GM23338 (cell line): ENCODE data around the gene ZBTB25. TPM values are rescaled to one million over a fixed set of nuclear protein-coding genes. Genes with fewer than 3 reads are reported as not detected.

Experiments used
- ATAC-seq: fragments of 200-7000 bp; cut with Tn5 transposase; 3 replicates; pipeline ENCODE4 v1.9.1; 2020
- DNase-seq: peaks from one replicate; pipeline ENCODE4 v3.0.0-alpha.2; 2015; ENCODE audit warnings: low spot score
- H2AFZ ChIP-seq: fragments of 200-600 bp; sonication (generic); 2 replicates; pipeline ENCODE4 v1.8.0; 2016; ENCODE audit warnings: antibody characterized with exemption, mild to moderate bottlenecking, moderate library complexity
- H3F3A ChIP-seq: fragments of 200-600 bp; sonication (generic); replicated peaks from 2 replicates; pipeline ENCODE4 v1.8.0; 2017; ENCODE audit warnings: antibody characterized with exemption, mixed run types, low read depth
- H3K27ac ChIP-seq: fragments of 200-600 bp; sonication (generic); 2 replicates; pipeline ENCODE4 v1.6.1; 2016; ENCODE audit warnings: low read depth
- H3K27me3 ChIP-seq: fragments of 200-600 bp; sonication (generic); 2 replicates; pipeline ENCODE4 v1.8.0; 2016; ENCODE audit warnings: mild to moderate bottlenecking, mixed run types, moderate library complexity; ENCODE audit not compliant: insufficient read depth
- H3K36me3 ChIP-seq: fragments of 200-600 bp; sonication (generic); 2 replicates; pipeline ENCODE4 v1.8.0; 2016; ENCODE audit warnings: mild to moderate bottlenecking; ENCODE audit not compliant: insufficient read depth
- H3K4me1 ChIP-seq: fragments of 200-600 bp; sonication (generic); 2 replicates; pipeline ENCODE4 v1.8.0; 2016; ENCODE audit warnings: mild to moderate bottlenecking, moderate library complexity; ENCODE audit not compliant: insufficient read depth
- H3K4me2 ChIP-seq: fragments of 200-600 bp; sonication (generic); 2 replicates; pipeline ENCODE4 v1.7.1; 2017; ENCODE audit warnings: mixed run types
- H3K4me3 ChIP-seq: fragments of 200-600 bp; sonication (generic); 2 replicates; pipeline ENCODE4 v1.6.1; 2016; ENCODE audit warnings: mixed run types
- H3K79me2 ChIP-seq: fragments of 200-600 bp; sonication (generic); replicated peaks from 2 replicates; pipeline ENCODE4 v1.8.0; 2017; ENCODE audit warnings: mild to moderate bottlenecking; ENCODE audit not compliant: insufficient read depth
- H3K9me2 ChIP-seq: fragments of 200-600 bp; sonication (generic); 2 replicates; pipeline ENCODE4 v1.8.0; 2017; ENCODE audit not compliant: insufficient read depth
- H4K20me1 ChIP-seq: fragments of 200-600 bp; sonication (generic); replicated peaks from 2 replicates; pipeline ENCODE4 v1.8.0; 2017; ENCODE audit warnings: mild to moderate bottlenecking; ENCODE audit not compliant: insufficient read depth
- H3K27ac Mint-ChIP-seq: 2 replicates; pipeline ENCODE4 v1.8.0; 2020; ENCODE audit warnings: inconsistent platforms, mild to moderate bottlenecking, moderate library complexity, mixed read lengths
- H3K27me3 Mint-ChIP-seq: 3 replicates; pipeline ENCODE4 v1.8.0; 2022; ENCODE audit warnings: low read depth, mild to moderate bottlenecking, moderate library complexity, mixed read lengths, inconsistent platforms; ENCODE audit not compliant: insufficient read depth, poor library complexity
- H3K36me3 Mint-ChIP-seq: 3 replicates; pipeline ENCODE4 v1.8.0; 2021; ENCODE audit warnings: low read depth, mild to moderate bottlenecking, inconsistent platforms, moderate library complexity, mixed read lengths
- H3K4me1 Mint-ChIP-seq: 3 replicates; pipeline ENCODE4 v1.8.0; 2020; ENCODE audit warnings: mild to moderate bottlenecking, inconsistent platforms, mixed read lengths
- H3K4me3 Mint-ChIP-seq: 3 replicates; pipeline ENCODE4 v1.8.0; 2021; ENCODE audit warnings: moderate library complexity, mild to moderate bottlenecking, inconsistent platforms, mixed read lengths
- H3K9me3 Mint-ChIP-seq: 3 replicates; pipeline ENCODE4 v1.8.0; 2020; ENCODE audit warnings: moderate library complexity, mild to moderate bottlenecking, inconsistent platforms, mixed read lengths
- CREB1 ChIP-seq: fragments of 250-450 bp; sonication (Bioruptor Pico); IDR thresholded peaks from 2 replicates; pipeline ENCODE4 v1.5.0; 2020; ENCODE audit warnings: low read depth, mild to moderate bottlenecking, moderate library complexity
- ETS1 ChIP-seq: IDR thresholded peaks from 2 replicates; pipeline ENCODE4 v1.6.1; 2016; ENCODE audit warnings: antibody characterized with exemption
- EZH2phosphoT487 ChIP-seq: fragments of 200-600 bp; sonication (generic); IDR thresholded peaks from one replicate; pipeline ENCODE4 v1.8.1; 2018; ENCODE audit warnings: antibody characterized with exemption; ENCODE audit not compliant: unreplicated experiment
- NANOG ChIP-seq: IDR thresholded peaks from 2 replicates; pipeline ENCODE4 v1.6.1; 2016; ENCODE audit warnings: antibody characterized with exemption, borderline replicate concordance
- POLR2AphosphoS5 ChIP-seq: IDR thresholded peaks from 2 replicates; pipeline ENCODE4 v1.6.1; 2016; ENCODE audit warnings: antibody characterized with exemption, low read depth
- STAT1 ChIP-seq: IDR thresholded peaks from one replicate; pipeline ENCODE4 v1.6.1; 2016; ENCODE audit warnings: antibody characterized with exemption; ENCODE audit not compliant: unreplicated experiment
- ZNF114 ChIP-seq: fragments of 250-450 bp; sonication (Bioruptor Pico); IDR thresholded peaks from 2 replicates; pipeline ENCODE4 v1.5.0; 2020; ENCODE audit warnings: mild to moderate bottlenecking, moderate library complexity
- ZNF331 ChIP-seq: fragments of 250-450 bp; sonication (Bioruptor Pico); IDR thresholded peaks from 2 replicates; pipeline ENCODE4 v1.5.0; 2020; ENCODE audit warnings: low read depth, mild to moderate bottlenecking, moderate library complexity
- polyA plus RNA-seq: library from polyadenylated mRNA; unstranded; fragments of >200 nt; fragmentation: Nextera tagmentation; extraction: Ambion mirVana; gene quantifications from 2 replicates; pipeline ENCODE4 v1.2.1, GENCODE V29; 2016
- total RNA-seq: library from RNA; depleted of rRNA; stranded (reverse); fragments of >200 nt; shearing (Covaris generic); gene quantifications from 2 replicates; pipeline ENCODE4 v1.2.3, GENCODE V29; 2014
- TF ChIP-seq, protein P1 (sequence below), 2 experiments: fragments of 200-600 bp in 1 of 2; sonication (generic) in 1 of 2; conservative IDR thresholded peaks; 2 replicates each; pipeline versions ENCODE4 v1.5.1 to v1.6.1; 2016 to 2017; ENCODE audit warnings: antibody characterized with exemption in 2 of 2, low read depth in 2 of 2, mild to moderate bottlenecking in 2 of 2, moderate library complexity in 1 of 2
- TF ChIP-seq, protein P2 (sequence below): fragments of 250-450 bp; sonication (Bioruptor Pico); IDR thresholded peaks from 2 replicates; pipeline ENCODE4 v1.5.0; 2020; ENCODE audit warnings: mild to moderate bottlenecking, moderate library complexity

Gene ZBTB25
- total and polyA plus RNA-seq, 2 experiments from 2014 or later, result 5.8 to 8.0 TPM

- Histone ChIP-seq H3K4me3 (no peak overlapping the region), H3K9me2 (no peaks in the 10 kb centered on the region), H4K20me1 (peaks cover 28% of the 10 kb centered on the region), H3K27ac (no peak overlapping the region), H3K4me1 (peaks cover 45% of the 10 kb centered on the region), H2AFZ (no peak overlapping the region), H3K4me2 (no peak overlapping the region), H3K79me2 (peaks cover 100% of the 10 kb centered on the region), H3F3A (0 out of 2 replicates have a peak, but pooled peaks cover 3% of the 10 kb centered on the region), H3K36me3 (no peaks in the 10 kb centered on the region), H3K27me3 (no peaks in the 10 kb centered on the region)
- peaks cover 45% of the 10 kb centered on the region for H3K4me1 Mint-ChIP-seq
- H3K27ac Mint-ChIP-seq, result no peak overlapping the region
- TF ChIP-seq EZH2phosphoT487, result no peak
- TF ChIP-seq, protein P1, sequence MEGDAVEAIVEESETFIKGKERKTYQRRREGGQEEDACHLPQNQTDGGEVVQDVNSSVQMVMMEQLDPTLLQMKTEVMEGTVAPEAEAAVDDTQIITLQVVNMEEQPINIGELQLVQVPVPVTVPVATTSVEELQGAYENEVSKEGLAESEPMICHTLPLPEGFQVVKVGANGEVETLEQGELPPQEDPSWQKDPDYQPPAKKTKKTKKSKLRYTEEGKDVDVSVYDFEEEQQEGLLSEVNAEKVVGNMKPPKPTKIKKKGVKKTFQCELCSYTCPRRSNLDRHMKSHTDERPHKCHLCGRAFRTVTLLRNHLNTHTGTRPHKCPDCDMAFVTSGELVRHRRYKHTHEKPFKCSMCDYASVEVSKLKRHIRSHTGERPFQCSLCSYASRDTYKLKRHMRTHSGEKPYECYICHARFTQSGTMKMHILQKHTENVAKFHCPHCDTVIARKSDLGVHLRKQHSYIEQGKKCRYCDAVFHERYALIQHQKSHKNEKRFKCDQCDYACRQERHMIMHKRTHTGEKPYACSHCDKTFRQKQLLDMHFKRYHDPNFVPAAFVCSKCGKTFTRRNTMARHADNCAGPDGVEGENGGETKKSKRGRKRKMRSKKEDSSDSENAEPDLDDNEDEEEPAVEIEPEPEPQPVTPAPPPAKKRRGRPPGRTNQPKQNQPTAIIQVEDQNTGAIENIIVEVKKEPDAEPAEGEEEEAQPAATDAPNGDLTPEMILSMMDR (conservative IDR thresholded peaks at IDR 0.05; ENCODE audit: low read depth in 2 of 2), result peak; percentile 93 to 99
- no peak overlapping the region for H3K4me3 Mint-ChIP-seq
- H3K36me3 Mint-ChIP-seq, result no peaks in the 10 kb centered on the region; the same call in 2 of the 3 replicates
- peaks cover 4% of the 10 kb centered on the region for H3K27me3 Mint-ChIP-seq
- peak; percentile 85 for DNase-seq
- H3K9me3 Mint-ChIP-seq, result no peaks in the 10 kb centered on the region; the same call in 2 of the 3 replicates
- ATAC-seq, result peak; percentile 46
These were observed 7.4 kb upstream of the ZBTB25 start for GRCh38 chr14:64510825-64511671.

- Mint-ChIP-seq H3K4me3 (no peak overlapping the region), H3K27ac (no peak overlapping the region), H3K36me3 (no peaks in the 10 kb centered on the region; the same call in 2 of the 3 replicates), H3K4me1 (peaks cover 53% of the 10 kb centered on the region), H3K9me3 (no peaks in the 10 kb centered on the region), H3K27me3 (peaks cover 10% of the 10 kb centered on the region)
- Histone ChIP-seq H3K79me2 (peaks cover 89% of the 10 kb centered on the region), H3K4me3 (no peak overlapping the region), H3F3A (0 out of 2 replicates have a peak, but pooled peaks cover 6% of the 10 kb centered on the region), H4K20me1 (peaks cover 21% of the 10 kb centered on the region), H3K27me3 (no peaks in the 10 kb centered on the region), H3K4me2 (peak overlapping the region; percentile 59), H3K9me2 (no peaks in the 10 kb centered on the region), H2AFZ (no peak overlapping the region), H3K36me3 (no peaks in the 10 kb centered on the region), H3K4me1 (peaks cover 49% of the 10 kb centered on the region), H3K27ac (peak overlapping the region; percentile 11)
- peak; percentile 53 for DNase-seq
- peak; percentile 2; the same call in 2 of the 3 replicates for ATAC-seq
- no peak for TF ChIP-seq ZNF114 (CRISPR knock-in tag)
- no peak for TF ChIP-seq POLR2AphosphoS5
- TF ChIP-seq, protein P2, sequence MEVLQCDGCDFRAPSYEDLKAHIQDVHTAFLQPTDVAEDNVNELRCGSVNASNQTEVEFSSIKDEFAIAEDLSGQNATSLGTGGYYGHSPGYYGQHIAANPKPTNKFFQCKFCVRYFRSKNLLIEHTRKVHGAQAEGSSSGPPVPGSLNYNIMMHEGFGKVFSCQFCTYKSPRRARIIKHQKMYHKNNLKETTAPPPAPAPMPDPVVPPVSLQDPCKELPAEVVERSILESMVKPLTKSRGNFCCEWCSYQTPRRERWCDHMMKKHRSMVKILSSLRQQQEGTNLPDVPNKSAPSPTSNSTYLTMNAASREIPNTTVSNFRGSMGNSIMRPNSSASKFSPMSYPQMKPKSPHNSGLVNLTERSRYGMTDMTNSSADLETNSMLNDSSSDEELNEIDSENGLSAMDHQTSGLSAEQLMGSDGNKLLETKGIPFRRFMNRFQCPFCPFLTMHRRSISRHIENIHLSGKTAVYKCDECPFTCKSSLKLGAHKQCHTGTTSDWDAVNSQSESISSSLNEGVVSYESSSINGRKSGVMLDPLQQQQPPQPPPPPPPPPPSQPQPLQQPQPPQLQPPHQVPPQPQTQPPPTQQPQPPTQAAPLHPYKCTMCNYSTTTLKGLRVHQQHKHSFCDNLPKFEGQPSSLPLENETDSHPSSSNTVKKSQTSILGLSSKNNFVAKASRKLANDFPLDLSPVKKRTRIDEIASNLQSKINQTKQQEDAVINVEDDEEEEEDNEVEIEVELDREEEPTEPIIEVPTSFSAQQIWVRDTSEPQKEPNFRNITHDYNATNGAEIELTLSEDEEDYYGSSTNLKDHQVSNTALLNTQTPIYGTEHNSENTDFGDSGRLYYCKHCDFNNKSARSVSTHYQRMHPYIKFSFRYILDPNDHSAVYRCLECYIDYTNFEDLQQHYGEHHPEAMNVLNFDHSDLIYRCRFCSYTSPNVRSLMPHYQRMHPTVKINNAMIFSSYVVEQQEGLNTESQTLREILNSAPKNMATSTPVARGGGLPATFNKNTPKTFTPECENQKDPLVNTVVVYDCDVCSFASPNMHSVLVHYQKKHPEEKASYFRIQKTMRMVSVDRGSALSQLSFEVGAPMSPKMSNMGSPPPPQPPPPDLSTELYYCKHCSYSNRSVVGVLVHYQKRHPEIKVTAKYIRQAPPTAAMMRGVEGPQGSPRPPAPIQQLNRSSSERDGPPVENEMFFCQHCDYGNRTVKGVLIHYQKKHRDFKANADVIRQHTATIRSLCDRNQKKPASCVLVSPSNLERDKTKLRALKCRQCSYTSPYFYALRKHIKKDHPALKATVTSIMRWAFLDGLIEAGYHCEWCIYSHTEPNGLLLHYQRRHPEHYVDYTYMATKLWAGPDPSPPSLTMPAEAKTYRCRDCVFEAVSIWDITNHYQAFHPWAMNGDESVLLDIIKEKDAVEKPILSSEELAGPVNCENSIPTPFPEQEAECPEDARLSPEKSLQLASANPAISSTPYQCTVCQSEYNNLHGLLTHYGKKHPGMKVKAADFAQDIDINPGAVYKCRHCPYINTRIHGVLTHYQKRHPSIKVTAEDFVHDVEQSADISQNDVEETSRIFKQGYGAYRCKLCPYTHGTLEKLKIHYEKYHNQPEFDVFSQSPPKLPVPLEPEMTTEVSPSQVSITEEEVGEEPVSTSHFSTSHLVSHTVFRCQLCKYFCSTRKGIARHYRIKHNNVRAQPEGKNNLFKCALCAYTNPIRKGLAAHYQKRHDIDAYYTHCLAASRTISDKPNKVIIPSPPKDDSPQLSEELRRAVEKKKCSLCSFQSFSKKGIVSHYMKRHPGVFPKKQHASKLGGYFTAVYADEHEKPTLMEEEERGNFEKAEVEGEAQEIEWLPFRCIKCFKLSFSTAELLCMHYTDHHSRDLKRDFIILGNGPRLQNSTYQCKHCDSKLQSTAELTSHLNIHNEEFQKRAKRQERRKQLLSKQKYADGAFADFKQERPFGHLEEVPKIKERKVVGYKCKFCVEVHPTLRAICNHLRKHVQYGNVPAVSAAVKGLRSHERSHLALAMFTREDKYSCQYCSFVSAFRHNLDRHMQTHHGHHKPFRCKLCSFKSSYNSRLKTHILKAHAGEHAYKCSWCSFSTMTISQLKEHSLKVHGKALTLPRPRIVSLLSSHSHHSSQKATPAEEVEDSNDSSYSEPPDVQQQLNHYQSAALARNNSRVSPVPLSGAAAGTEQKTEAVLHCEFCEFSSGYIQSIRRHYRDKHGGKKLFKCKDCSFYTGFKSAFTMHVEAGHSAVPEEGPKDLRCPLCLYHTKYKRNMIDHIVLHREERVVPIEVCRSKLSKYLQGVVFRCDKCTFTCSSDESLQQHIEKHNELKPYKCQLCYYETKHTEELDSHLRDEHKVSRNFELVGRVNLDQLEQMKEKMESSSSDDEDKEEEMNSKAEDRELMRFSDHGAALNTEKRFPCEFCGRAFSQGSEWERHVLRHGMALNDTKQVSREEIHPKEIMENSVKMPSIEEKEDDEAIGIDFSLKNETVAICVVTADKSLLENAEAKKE (CRISPR knock-in tag), result no peak
- TF ChIP-seq CREB1 (CRISPR knock-in tag), result no peak
- TF ChIP-seq STAT1, result no peak
- no peak for TF ChIP-seq ETS1
- no peak for TF ChIP-seq NANOG
- no peak for TF ChIP-seq ZNF331 (CRISPR knock-in tag)
These were observed 5.4 kb upstream of the ZBTB25 start for GRCh38 chr14:64509036-64509435.
